ENCODE data around the gene BOK. TPM values are rescaled to one million over a fixed set of nuclear protein-coding genes. Genes with fewer than 3 reads are reported as not detected.

BOK gene
- total and polyA plus RNA-seq, 2 of the 13 experiments (the other 11 are each of a cell fraction or from before 2014, with no cell fraction given), result 35.5 to 39.2 TPM

DNA sequence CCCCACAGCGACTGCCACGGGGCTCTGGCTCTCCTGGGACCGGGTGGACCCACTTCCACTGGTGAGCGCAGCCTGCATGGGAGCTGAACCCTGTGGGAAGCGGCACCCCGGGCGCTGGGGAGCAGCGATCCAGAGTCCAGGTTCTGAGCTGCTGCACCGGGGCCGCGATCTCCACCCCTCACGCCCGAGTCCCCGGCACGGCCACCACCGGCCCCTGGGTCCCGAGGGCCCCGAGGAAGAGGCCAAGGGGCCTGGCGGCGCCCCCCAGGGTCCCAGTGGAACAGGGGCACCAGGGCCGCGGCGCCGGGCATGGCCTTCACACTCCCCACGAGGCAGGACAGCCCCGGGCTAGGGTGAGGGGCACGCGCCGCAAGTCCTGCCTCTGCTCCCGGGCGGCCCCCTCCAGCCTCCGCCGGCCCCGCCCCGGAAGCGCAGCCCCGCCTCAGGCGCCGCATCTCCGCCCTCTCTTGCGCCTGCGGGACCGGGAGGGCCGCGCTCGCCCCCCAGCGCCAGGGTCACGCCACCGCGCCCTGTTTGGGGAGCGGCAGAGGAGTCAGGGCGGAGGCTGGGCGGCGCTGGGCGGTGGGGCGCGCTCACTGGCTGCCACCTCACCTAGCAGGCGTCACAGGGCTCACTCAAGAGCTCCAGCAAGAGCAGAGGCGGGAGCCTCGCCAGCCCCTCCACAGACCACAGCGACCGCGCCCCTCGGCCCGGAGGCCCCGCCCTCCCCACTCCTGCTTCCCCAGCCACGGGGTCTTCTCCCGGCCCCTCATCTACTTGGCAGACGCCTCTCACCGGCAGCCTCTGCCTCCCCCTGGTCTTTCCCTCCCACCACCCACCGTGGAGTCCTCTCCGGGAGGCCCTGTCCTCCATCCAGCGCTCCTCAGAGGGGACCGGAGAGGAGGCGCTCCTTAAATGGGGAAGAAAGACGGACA lies 51.6 kb downstream of the BOK start (continued):
- TF ChIP-seq IRX3 (CRISPR knock-in tag; IDR thresholded peaks at IDR 0.05; ENCODE audit: borderline replicate concordance, low read depth) (no peak; the same call in 1 of the 2 replicates), ZNF30 (CRISPR knock-in tag; IDR thresholded peaks at IDR 0.05) (no peak), KLF9 (CRISPR knock-in tag; IDR thresholded peaks at IDR 0.05; ENCODE audit: low read depth) (peak; percentile 73; the same call in 1 of the 2 replicates), ZNF572 (CRISPR knock-in tag; IDR thresholded peaks at IDR 0.05) (no peak), MED13 (CRISPR knock-in tag; IDR thresholded peaks at IDR 0.05) (peak; percentile 76; the same call in 1 of the 2 replicates), FOXP1 (IDR thresholded peaks at IDR 0.05) (no peak), FOXP1 (CRISPR knock-in tag; IDR thresholded peaks at IDR 0.05) (peak; percentile 48), GTF2F1 (IDR thresholded peaks at IDR 0.05; ENCODE audit: low read length) (0 out of 2 replicates have a peak, but pooled peaks have one; percentile 19), SP2 (CRISPR knock-in tag; IDR thresholded peaks at IDR 0.05) (peak; percentile 65), ARID2 (CRISPR knock-in tag; IDR thresholded peaks at IDR 0.05; ENCODE audit: borderline replicate concordance) (peak; percentile 90), PPARG (CRISPR knock-in tag; conservative IDR thresholded peaks at IDR 0.05) (peak; percentile 67), NFE2L1 (CRISPR knock-in tag; IDR thresholded peaks at IDR 0.05; ENCODE audit: borderline replicate concordance) (0 out of 2 replicates have a peak, but pooled peaks have one; percentile 40), ZNF674 (CRISPR knock-in tag; IDR thresholded peaks at IDR 0.05; ENCODE audit: low read depth) (peak; percentile 70; the same call in 1 of the 2 replicates), YEATS4 (CRISPR knock-in tag; IDR thresholded peaks at IDR 0.05; ENCODE audit: borderline replicate concordance) (peak; percentile 83)
- TF ChIP-seq, protein P1, sequence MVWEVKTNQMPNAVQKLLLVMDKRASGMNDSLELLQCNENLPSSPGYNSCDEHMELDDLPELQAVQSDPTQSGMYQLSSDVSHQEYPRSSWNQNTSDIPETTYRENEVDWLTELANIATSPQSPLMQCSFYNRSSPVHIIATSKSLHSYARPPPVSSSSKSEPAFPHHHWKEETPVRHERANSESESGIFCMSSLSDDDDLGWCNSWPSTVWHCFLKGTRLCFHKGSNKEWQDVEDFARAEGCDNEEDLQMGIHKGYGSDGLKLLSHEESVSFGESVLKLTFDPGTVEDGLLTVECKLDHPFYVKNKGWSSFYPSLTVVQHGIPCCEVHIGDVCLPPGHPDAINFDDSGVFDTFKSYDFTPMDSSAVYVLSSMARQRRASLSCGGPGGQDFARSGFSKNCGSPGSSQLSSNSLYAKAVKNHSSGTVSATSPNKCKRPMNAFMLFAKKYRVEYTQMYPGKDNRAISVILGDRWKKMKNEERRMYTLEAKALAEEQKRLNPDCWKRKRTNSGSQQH (CRISPR knock-in tag; IDR thresholded peaks at IDR 0.05; ENCODE audit: low read depth), result no peak; the same call in none of the 2 replicates
- TF ChIP-seq, protein P2, sequence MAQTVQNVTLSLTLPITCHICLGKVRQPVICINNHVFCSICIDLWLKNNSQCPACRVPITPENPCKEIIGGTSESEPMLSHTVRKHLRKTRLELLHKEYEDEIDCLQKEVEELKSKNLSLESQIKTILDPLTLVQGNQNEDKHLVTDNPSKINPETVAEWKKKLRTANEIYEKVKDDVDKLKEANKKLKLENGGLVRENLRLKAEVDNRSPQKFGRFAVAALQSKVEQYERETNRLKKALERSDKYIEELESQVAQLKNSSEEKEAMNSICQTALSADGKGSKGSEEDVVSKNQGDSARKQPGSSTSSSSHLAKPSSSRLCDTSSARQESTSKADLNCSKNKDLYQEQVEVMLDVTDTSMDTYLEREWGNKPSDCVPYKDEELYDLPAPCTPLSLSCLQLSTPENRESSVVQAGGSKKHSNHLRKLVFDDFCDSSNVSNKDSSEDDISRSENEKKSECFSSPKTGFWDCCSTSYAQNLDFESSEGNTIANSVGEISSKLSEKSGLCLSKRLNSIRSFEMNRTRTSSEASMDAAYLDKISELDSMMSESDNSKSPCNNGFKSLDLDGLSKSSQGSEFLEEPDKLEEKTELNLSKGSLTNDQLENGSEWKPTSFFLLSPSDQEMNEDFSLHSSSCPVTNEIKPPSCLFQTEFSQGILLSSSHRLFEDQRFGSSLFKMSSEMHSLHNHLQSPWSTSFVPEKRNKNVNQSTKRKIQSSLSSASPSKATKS (CRISPR knock-in tag; IDR thresholded peaks at IDR 0.05), result no peak
- TF ChIP-seq, protein P3, sequence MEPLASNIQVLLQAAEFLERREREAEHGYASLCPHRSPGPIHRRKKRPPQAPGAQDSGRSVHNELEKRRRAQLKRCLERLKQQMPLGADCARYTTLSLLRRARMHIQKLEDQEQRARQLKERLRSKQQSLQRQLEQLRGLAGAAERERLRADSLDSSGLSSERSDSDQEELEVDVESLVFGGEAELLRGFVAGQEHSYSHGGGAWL (CRISPR knock-in tag; IDR thresholded peaks at IDR 0.05), result peak; percentile 93
- TF ChIP-seq, protein P4, sequence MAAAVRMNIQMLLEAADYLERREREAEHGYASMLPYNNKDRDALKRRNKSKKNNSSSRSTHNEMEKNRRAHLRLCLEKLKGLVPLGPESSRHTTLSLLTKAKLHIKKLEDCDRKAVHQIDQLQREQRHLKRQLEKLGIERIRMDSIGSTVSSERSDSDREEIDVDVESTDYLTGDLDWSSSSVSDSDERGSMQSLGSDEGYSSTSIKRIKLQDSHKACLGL (CRISPR knock-in tag; IDR thresholded peaks at IDR 0.05), result peak; percentile 85
